Measurements from ENCODE around the gene SLC12A5.

Gene SLC12A5

DNA sequence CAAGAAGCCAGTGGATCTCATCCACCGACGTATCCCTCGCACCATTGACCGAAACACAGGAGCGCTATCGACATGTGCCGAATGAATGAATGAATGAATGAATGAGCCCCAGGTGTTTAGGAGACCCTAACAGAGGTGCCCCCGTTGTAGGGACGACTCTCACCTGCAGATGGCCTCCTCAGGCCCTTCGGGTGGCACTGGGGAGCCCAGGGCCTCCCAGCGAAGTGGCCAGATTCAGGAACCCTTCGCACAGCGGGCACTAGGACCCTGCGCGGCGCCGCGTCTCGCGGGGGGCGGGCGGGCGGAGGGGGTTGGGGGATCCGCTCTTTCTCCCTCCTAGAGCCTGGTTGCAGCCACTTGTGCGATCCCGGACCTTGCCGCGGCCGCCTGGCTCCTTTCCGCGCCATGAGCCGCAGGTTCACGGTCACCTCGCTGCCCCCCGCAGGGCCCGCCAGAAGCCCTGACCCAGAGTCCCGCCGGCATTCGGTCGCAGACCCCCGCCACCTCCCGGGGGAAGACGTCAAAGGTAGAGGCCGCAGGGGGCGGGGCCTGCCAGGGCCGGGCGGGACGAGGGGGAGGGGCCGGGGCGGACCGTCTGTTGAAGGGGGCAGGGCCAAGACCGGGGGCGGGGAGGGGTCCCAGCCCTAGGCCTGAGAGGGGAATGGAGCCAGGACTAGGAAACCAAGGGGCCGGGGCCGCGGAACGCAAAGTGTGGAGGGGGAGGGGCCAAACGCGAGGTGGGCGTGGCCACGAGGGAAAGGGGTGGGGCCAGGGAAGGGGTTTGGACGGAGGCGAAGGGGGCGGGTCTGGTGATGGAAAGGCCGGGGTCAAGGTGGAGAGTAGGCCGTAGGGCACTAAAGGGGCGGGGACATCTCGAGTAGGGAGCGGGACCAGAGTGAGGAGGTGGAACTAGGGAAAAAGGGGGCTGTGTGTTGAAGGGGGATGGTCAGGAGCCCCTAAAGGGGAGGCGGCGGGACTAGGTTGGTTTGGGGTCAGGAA lies 7.4 kb upstream of the SLC12A5 start (continued):
- no peak for TF ChIP-seq ZNF274 (IDR thresholded peaks at IDR 0.05; ENCODE audit: low read length)
- TF ChIP-seq ZNF274 (tag by site-specific recombination; IDR thresholded peaks at IDR 0.05; ENCODE audit: borderline replicate concordance): no peak
- no peak for TF ChIP-seq ZNF768 (tag by site-specific recombination; IDR thresholded peaks at IDR 0.05)
- TF ChIP-seq ZNF23 (tag by site-specific recombination; IDR thresholded peaks at IDR 0.05; ENCODE audit: borderline replicate concordance): no peak
- TF ChIP-seq RBAK (tag by site-specific recombination; IDR thresholded peaks at IDR 0.05): no peak
- no peak for TF ChIP-seq GLI2 (tag by site-specific recombination; IDR thresholded peaks at IDR 0.05; ENCODE audit: borderline replicate concordance, low read depth)
- peak; percentile 80; the same call in 1 of the 2 replicates for TF ChIP-seq ZBTB7A (tag by site-specific recombination; IDR thresholded peaks at IDR 0.05; ENCODE audit: low read depth)
- peak; percentile 68; the same call in 1 of the 2 replicates for TF ChIP-seq ZIC2 (tag by site-specific recombination; IDR thresholded peaks at IDR 0.05)
- TF ChIP-seq ZNF16 (tag by site-specific recombination; IDR thresholded peaks at IDR 0.05; ENCODE audit: low read depth): no peak

DNA sequence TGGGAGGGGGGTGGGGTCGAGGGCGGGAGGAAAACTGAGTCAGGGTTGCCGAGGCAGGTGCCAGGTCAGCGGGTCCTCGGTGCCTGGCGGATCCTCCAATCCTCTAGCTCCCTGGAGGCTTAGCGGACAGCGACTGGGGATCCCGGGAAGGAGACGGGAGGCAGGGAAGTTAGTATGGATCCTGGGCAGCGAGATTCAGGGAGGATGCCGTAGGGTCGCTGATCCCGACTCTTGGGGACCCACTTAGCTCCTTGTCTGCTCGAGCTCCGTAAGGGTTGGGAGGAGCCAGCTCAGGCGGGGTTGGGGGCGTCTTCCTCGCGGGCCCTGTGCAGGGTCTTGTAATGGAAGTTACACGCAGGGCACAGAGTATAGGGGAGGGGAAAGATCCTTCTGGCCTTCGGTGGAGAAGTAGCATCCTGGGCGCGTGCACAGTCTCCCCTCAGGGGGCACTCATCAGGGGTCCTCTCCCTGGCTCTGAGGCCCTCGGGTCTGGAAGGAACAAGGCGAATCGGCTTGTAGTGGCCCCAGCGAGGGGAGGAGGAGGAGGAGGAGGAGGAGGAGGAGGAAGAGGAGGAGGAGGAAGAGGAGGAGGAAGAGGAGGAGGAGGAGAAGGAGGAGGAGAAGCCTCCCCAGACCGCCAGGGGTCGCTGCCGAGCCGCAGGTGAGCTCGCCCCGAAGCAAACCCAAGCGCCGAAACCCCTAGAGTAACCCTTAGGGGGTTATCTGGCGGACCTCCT lies 6.4 kb upstream of the SLC12A5 start:
- Histone ChIP-seq H3K36me3 (ENCODE audit: control insufficient read depth in 2 of 2, insufficient read depth in 1 of 2, low read length in 2 of 2) (no peaks in the 10 kb centered on the region), H3K4me1 (ENCODE audit: control insufficient read depth, insufficient read depth, low read length) (no peaks in the 10 kb centered on the region), H3K4me3 (ENCODE audit: low read depth, low read length) (peak overlapping the region; percentile 68), H3K27ac (ENCODE audit: extremely low read depth, low read depth, low read length) (no peak overlapping the region), H3K9me3 (ENCODE audit: control insufficient read depth, insufficient read depth, low read depth, low read length) (no peaks in the 10 kb centered on the region)
- CTCF ChIA-PET: interaction anchor here (0.6 to 6.1 kb wide), 30 partner anchors 9 to 1653 kb away, joined by 3 to 43 read pairs (median 4); no protein-coding TSS in a partner anchor
- POLR2A ChIA-PET: interaction anchor here (0.7 to 1.0 kb wide), 2 partner anchors 9 to 553 kb away, joined by 3 read pairs; no protein-coding TSS in a partner anchor
- TF ChIP-seq ZNF184 (tag by site-specific recombination; IDR thresholded peaks at IDR 0.05) (no peak), REPIN1 (tag by site-specific recombination; IDR thresholded peaks at IDR 0.05; ENCODE audit: low read depth) (no peak), OSR2 (tag by site-specific recombination; IDR thresholded peaks at IDR 0.05) (no peak), ZNF514 (tag by site-specific recombination; IDR thresholded peaks at IDR 0.05) (no peak), ZNF37A (tag by site-specific recombination; IDR thresholded peaks at IDR 0.05) (no peak), ZNF266 (tag by site-specific recombination; IDR thresholded peaks at IDR 0.05; ENCODE audit: low read depth) (no peak), ZXDB (tag by site-specific recombination; IDR thresholded peaks at IDR 0.05) (no peak), ZNF707 (tag by site-specific recombination; IDR thresholded peaks at IDR 0.05) (no peak), ZNF311 (tag by site-specific recombination; IDR thresholded peaks at IDR 0.05; ENCODE audit: borderline replicate concordance) (no peak), ZNF610 (tag by site-specific recombination; IDR thresholded peaks at IDR 0.05; ENCODE audit: borderline replicate concordance) (no peak), GLI4 (tag by site-specific recombination; IDR thresholded peaks at IDR 0.05) (no peak), ZNF2 (tag by site-specific recombination; IDR thresholded peaks at IDR 0.05) (no peak), ZNF571 (tag by site-specific recombination; IDR thresholded peaks at IDR 0.05) (no peak)
- TF ChIP-seq, protein P1, sequence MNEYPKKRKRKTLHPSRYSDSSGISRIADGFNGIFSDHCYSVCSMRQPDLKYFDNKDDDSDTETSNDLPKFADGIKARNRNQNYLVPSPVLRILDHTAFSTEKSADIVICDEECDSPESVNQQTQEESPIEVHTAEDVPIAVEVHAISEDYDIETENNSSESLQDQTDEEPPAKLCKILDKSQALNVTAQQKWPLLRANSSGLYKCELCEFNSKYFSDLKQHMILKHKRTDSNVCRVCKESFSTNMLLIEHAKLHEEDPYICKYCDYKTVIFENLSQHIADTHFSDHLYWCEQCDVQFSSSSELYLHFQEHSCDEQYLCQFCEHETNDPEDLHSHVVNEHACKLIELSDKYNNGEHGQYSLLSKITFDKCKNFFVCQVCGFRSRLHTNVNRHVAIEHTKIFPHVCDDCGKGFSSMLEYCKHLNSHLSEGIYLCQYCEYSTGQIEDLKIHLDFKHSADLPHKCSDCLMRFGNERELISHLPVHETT (tag by site-specific recombination; IDR thresholded peaks at IDR 0.05): no peak
- TF ChIP-seq, protein P2, sequence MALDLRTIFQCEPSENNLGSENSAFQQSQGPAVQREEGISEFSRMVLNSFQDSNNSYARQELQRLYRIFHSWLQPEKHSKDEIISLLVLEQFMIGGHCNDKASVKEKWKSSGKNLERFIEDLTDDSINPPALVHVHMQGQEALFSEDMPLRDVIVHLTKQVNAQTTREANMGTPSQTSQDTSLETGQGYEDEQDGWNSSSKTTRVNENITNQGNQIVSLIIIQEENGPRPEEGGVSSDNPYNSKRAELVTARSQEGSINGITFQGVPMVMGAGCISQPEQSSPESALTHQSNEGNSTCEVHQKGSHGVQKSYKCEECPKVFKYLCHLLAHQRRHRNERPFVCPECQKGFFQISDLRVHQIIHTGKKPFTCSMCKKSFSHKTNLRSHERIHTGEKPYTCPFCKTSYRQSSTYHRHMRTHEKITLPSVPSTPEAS (tag by site-specific recombination; IDR thresholded peaks at IDR 0.05): no peak
- TF ChIP-seq, protein P3, sequence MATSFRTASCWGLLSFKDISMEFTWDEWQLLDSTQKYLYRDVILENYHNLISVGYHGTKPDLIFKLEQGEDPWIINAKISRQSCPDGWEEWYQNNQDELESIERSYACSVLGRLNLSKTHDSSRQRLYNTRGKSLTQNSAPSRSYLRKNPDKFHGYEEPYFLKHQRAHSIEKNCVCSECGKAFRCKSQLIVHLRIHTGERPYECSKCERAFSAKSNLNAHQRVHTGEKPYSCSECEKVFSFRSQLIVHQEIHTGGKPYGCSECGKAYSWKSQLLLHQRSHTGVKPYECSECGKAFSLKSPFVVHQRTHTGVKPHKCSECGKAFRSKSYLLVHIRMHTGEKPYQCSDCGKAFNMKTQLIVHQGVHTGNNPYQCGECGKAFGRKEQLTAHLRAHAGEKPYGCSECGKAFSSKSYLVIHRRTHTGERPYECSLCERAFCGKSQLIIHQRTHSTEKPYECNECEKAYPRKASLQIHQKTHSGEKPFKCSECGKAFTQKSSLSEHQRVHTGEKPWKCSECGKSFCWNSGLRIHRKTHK (tag by site-specific recombination; IDR thresholded peaks at IDR 0.05): no peak
- TF ChIP-seq, protein P4, sequence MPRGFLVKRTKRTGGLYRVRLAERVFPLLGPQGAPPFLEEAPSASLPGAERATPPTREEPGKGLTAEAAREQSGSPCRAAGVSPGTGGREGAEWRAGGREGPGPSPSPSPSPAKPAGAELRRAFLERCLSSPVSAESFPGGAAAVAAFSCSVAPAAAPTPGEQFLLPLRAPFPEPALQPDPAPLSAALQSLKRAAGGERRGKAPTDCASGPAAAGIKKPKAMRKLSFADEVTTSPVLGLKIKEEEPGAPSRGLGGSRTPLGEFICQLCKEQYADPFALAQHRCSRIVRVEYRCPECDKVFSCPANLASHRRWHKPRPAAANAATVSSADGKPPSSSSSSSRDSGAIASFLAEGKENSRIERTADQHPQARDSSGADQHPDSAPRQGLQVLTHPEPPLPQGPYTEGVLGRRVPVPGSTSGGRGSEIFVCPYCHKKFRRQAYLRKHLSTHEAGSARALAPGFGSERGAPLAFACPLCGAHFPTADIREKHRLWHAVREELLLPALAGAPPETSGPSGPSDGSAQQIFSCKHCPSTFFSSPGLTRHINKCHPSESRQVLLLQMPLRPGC (tag by site-specific recombination; IDR thresholded peaks at IDR 0.05): no peak
- TF ChIP-seq, protein P5, sequence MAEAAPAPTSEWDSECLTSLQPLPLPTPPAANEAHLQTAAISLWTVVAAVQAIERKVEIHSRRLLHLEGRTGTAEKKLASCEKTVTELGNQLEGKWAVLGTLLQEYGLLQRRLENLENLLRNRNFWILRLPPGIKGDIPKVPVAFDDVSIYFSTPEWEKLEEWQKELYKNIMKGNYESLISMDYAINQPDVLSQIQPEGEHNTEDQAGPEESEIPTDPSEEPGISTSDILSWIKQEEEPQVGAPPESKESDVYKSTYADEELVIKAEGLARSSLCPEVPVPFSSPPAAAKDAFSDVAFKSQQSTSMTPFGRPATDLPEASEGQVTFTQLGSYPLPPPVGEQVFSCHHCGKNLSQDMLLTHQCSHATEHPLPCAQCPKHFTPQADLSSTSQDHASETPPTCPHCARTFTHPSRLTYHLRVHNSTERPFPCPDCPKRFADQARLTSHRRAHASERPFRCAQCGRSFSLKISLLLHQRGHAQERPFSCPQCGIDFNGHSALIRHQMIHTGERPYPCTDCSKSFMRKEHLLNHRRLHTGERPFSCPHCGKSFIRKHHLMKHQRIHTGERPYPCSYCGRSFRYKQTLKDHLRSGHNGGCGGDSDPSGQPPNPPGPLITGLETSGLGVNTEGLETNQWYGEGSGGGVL (tag by site-specific recombination; IDR thresholded peaks at IDR 0.05): peak; percentile 31; the same call in 1 of the 2 replicates
